Cardiac septum (tissue), 1 donor: Measurements from ENCODE around the gene FARSA. TPM values are rescaled to one million over a fixed set of nuclear protein-coding genes. Genes with fewer than 3 reads are reported as not detected.

Experiments
- DNase-seq: peaks from one replicate; pipeline ENCODE4 v3.0.0-alpha.2; 2020; ENCODE audit warnings: low spot score
- intact Hi-C: fragments of 100-400 bp; cut with DNase I; formaldehyde crosslinking; loops from one replicate; pipeline ENCODE4 v1.14.0; 2022
- microRNA-seq: library from miRNA; unstranded; fragments of <30 nt; microRNA quantifications from one replicate; pipeline ENCODE4 v1.2.0, GENCODE V29; 2020
- total RNA-seq: library from RNA; stranded (reverse); fragmentation: NEBNext Ultra II Directional; extraction: Animal tissue kit (Norgen Biotek cat#: 25700); gene quantifications from one replicate; pipeline ENCODE4 v1.2.1, GENCODE V29; 2021
- donor health status: DM: no; HTN: no; CAD: no.

Gene FARSA
- total RNA-seq, 1 donor from 2014 or later: 36.3 TPM

DNA sequence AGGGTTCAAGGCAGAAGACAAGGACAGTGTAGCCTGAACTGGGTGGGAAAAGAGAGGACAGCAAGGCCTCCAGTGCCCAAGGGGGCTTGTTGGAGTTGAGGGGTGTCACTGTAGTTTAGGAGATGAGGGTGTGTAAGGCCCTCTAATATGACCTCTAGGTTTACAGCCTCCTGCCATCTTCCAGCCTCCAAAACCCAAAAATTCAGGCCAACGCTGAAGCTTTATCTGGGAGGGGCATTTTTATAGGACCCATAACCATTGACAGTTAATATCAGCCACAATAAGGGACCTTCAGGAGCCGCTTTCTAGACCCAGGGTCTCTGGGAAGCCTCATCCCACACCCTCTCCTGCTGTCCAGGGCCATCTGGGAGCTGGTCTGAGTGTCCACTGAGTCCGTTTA lies 49.3 kb downstream of the FARSA start:
- intact Hi-C loops: no loop called here
- no peak for DNase-seq

GRCh38 chr19:12882589-12882988 lies 50.9 kb downstream of the FARSA start:
- intact Hi-C loops: no loop called here
- DNase-seq: no peak

DNA sequence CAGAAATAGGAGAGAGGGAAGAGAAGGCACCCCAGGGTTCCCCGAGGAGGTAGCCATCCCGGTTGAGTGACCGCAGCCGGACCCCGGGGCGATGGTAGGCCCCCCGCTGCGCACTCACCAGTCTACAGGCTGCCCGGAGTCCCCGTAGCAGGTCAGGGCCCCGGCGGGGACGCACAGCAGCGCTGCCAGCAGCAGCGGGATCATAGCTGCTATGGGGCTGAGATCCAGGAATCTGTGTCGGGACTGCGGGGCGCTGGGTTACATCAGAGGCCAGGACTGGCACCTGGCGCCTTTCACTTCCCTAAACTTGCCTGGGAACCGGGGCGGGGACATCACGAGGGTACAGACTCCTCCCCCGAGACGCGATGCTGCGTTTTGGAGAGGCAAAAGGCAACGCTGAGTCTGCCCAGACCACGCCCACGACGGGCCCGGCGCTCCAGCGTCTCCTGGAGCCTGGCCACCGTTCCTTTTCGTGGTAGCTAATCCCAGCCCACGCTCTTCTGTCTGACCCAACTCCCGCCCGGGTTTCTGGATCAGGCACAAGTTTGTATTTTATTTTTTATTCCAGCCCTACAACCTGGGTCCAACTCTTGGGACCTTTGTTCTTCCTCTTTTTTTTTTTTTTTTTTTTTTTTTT lies 52.2 kb downstream of the FARSA start, which contains the start of gene DNASE2:
Gene DNASE2, minus strand, starts transcription at position 278 of the 637 bp plus-strand sequence. Its CDS starts 74 bp downstream, at position 204.
- DNase-seq: peak; percentile 98
- intact Hi-C loops: no loop called here

GRCh38 chr19:12880551-12881171 lies 52.9 kb downstream of the FARSA start:
- DNase-seq: no peak

GRCh38 chr19:12875086-12875485 lies 58.4 kb downstream of the FARSA start:
- DNase-seq: no peak
- intact Hi-C loops: no loop called here

More at GRCh38 chr19:12880551-12881171, 52.9 kb downstream of the FARSA start:
- intact Hi-C loops: no loop called here

- no peak for DNase-seq
- intact Hi-C loops: no loop called here
Measured at GRCh38 chr19:12873891-12874745, 59.4 kb downstream of the FARSA start.

DNA sequence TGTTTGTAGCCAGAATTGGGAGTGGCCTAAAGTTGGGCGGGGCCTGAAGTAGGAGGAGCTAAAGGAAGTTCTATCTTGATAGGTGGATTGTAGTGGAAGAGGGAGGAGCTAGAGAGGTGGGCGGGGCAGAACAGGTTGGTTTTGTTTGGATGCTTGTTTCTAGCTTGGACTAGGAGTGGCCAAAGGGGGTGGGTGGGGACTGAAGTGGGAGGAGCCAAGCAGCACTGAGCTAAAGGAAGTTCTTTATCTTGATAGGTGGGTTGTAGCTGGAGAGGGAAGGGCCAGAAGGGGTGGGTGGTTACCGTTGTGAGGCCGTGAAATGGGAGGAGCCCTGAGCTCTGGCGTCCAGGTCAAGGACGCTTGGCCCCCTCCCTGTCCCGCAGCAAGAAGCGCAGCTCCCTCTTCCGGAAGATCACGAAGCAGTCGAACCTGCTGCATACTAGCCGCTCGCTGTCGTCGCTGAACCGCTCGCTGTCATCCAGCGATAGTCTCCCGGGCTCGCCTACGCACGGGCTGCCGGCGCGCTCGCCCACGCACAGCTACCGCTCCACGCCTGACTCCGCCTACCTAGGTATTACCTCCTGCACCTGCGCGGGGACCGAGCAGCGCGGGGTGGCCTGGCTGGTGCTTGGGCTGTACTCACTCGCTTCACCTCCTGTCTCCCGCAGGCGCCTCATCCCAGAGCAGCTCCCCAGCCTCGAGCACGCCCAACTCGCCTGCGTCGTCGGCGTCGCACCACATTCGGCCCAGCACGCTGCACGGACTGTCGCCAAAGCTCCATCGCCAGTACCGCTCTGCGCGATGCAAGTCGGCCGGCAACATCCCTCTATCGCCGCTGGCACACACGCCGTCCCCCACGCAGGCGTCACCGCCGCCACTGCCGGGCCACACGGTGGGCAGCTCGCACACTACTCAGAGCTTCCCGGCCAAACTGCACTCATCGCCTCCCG lies 60.3 kb downstream of the FARSA start:
- intact Hi-C loops: no loop called here

More for the DNA sequence above, 60.3 kb downstream of the FARSA start:
- DNase-seq: no peak

Small RNAs within 50 kb of the gene (microRNA-seq; reads per million reads assigned to microRNA genes)
- gene MIR5695: not detected
- gene MIR6515: not detected

Other genes starting within 250 kb of the FARSA start
- not detected for gene GNG14, start 245.7 kb downstream of the FARSA start, total RNA-seq
- gene FBXW9, start 237.1 kb downstream of the FARSA start, total RNA-seq: 2.2 TPM
- 50.4 TPM for gene TNPO2, start 209.8 kb downstream of the FARSA start, total RNA-seq
- 111 TPM for gene TRIR, start 199.0 kb downstream of the FARSA start, total RNA-seq
- gene GET3, start 196.2 kb downstream of the FARSA start, total RNA-seq: 58.4 TPM
- not detected for gene BEST2, start 181.9 kb downstream of the FARSA start, total RNA-seq
- gene HOOK2, start 158.2 kb downstream of the FARSA start, total RNA-seq: 101 TPM
- 97.7 TPM for gene JUNB, start 142.2 kb downstream of the FARSA start, total RNA-seq
- 595 TPM for gene PRDX2, start 131.9 kb downstream of the FARSA start, total RNA-seq
- gene THSD8, start 131.6 kb downstream of the FARSA start, total RNA-seq: 0.94 TPM
- gene RNASEH2A, start 127.1 kb downstream of the FARSA start, total RNA-seq: 4.4 TPM
- gene RTBDN, start 99.1 kb downstream of the FARSA start, total RNA-seq: not detected
- 0.65 TPM for gene MAST1, start 95.2 kb downstream of the FARSA start, total RNA-seq
- 21.3 TPM for gene DNASE2, start 52.3 kb downstream of the FARSA start, total RNA-seq
- gene KLF1, start 46.5 kb downstream of the FARSA start, total RNA-seq: 0.38 TPM
- gene GCDH, start 42.6 kb downstream of the FARSA start, total RNA-seq: 33.2 TPM
- gene SYCE2, start 14.4 kb downstream of the FARSA start, total RNA-seq: not detected
- gene CALR, start 4.9 kb upstream of the FARSA start, total RNA-seq: 412 TPM
- 143 TPM for gene RAD23A, start 12.2 kb upstream of the FARSA start, total RNA-seq
- gene GADD45GIP1, start 23.5 kb upstream of the FARSA start, total RNA-seq: 23.5 TPM
- gene DAND5, start 35.9 kb upstream of the FARSA start, total RNA-seq: 11.4 TPM
- gene NFIX, start 61.8 kb upstream of the FARSA start, total RNA-seq: 123 TPM
- 9.4 TPM for gene LYL1, start 169.1 kb upstream of the FARSA start, total RNA-seq
- 17.5 TPM for gene TRMT1, start 183.0 kb upstream of the FARSA start, total RNA-seq
- gene NACC1, start 184.6 kb upstream of the FARSA start, total RNA-seq: 33.8 TPM
- 25.7 TPM for gene STX10, start 216.7 kb upstream of the FARSA start, total RNA-seq
- gene IER2, start 216.7 kb upstream of the FARSA start, total RNA-seq: 28.4 TPM